ENCODE results near the gene CHAT.

CHAT gene

DNA sequence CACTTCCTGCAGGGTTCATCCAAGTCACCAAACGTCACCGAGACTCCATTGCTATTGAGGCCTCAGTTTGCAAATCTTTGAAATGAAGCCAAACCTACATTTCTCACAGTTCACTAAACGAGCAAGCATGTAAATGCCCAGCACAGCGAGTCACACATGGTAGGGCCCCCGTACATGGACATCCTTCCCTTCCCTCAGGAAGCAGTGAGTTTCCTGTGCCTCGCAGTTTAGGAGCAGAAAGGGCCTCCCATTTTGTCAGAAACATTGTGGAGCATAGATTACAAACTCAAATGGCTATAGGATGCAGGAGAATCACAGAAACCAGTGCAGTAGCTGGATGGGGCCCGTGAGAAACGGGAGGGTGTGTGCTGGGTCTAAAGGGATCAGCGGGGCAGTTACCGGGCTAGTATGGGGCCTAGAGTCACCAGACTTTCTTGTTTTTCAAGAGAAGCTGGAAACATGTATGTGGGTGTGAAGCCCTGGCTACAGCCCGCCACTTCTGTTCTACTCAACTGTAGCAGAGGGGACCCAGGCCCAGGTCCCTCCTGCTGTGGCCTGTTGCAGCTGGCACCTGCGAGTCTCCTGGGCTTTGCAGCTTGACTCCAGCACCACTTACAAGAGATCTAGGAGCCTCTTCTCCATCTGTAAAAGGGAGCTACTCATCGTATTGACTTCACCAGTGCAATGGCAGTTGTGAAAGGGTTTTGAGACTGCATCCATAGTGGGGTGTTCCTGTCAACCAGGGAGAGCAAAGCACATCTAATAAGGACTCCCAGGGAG lies 17.9 kb upstream of the CHAT start:
- H2AFZ ChIP-seq: no peak overlapping the region
- no peaks in the 10 kb centered on the region for H3K27me3 ChIP-seq (ENCODE audit: control insufficient read depth, insufficient read depth, low read length)
- H3K4me2 ChIP-seq (ENCODE audit: low read length): no peak overlapping the region
- no peak overlapping the region for H3K9ac ChIP-seq
- TF ChIP-seq, protein P1, sequence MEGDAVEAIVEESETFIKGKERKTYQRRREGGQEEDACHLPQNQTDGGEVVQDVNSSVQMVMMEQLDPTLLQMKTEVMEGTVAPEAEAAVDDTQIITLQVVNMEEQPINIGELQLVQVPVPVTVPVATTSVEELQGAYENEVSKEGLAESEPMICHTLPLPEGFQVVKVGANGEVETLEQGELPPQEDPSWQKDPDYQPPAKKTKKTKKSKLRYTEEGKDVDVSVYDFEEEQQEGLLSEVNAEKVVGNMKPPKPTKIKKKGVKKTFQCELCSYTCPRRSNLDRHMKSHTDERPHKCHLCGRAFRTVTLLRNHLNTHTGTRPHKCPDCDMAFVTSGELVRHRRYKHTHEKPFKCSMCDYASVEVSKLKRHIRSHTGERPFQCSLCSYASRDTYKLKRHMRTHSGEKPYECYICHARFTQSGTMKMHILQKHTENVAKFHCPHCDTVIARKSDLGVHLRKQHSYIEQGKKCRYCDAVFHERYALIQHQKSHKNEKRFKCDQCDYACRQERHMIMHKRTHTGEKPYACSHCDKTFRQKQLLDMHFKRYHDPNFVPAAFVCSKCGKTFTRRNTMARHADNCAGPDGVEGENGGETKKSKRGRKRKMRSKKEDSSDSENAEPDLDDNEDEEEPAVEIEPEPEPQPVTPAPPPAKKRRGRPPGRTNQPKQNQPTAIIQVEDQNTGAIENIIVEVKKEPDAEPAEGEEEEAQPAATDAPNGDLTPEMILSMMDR (IDR thresholded peaks at IDR 0.05): no peak
- H3K4me3 ChIP-seq (ENCODE audit: low read depth, low read length): no peak overlapping the region
- H3K36me3 ChIP-seq (ENCODE audit: control insufficient read depth, insufficient read depth, low read length): no peaks in the 10 kb centered on the region
- H3K79me2 ChIP-seq: no peaks in the 10 kb centered on the region
- no peaks in the 10 kb centered on the region for H3K9me3 ChIP-seq (ENCODE audit: control insufficient read depth, low read length)
- H3K4me1 ChIP-seq: no peaks in the 10 kb centered on the region
- no peak overlapping the region for H3K27ac ChIP-seq

- H3K36me3 ChIP-seq (ENCODE audit: control insufficient read depth, insufficient read depth, low read length): no peaks in the 10 kb centered on the region
- no peaks in the 10 kb centered on the region for H3K9me3 ChIP-seq (ENCODE audit: control insufficient read depth, low read length)
- H3K27me3 ChIP-seq (ENCODE audit: control insufficient read depth, insufficient read depth, low read length): no peaks in the 10 kb centered on the region
- H3K27ac ChIP-seq: no peak overlapping the region
- no peak overlapping the region for H2AFZ ChIP-seq
- H3K4me1 ChIP-seq: no peaks in the 10 kb centered on the region
- H3K79me2 ChIP-seq: no peaks in the 10 kb centered on the region
- no peak overlapping the region for H3K4me2 ChIP-seq (ENCODE audit: low read length)
- no peak overlapping the region for H3K4me3 ChIP-seq (ENCODE audit: low read depth, low read length)
- TF ChIP-seq, protein P1 (IDR thresholded peaks at IDR 0.05): no peak
- H3K9ac ChIP-seq: no peak overlapping the region
Measured at GRCh38 chr10:49596493-49596809, 17.4 kb upstream of the CHAT start.

GRCh38 chr10:49596836-49597235 lies 17.0 kb upstream of the CHAT start:
- no peak overlapping the region for H3K4me3 ChIP-seq (ENCODE audit: low read depth, low read length)
- H3K9ac ChIP-seq: no peak overlapping the region
- no peaks in the 10 kb centered on the region for H3K36me3 ChIP-seq (ENCODE audit: control insufficient read depth, insufficient read depth, low read length)
- TF ChIP-seq, protein P1 (IDR thresholded peaks at IDR 0.05): no peak
- H3K27ac ChIP-seq: no peak overlapping the region
- H3K27me3 ChIP-seq (ENCODE audit: control insufficient read depth, insufficient read depth, low read length): no peaks in the 10 kb centered on the region
- no peaks in the 10 kb centered on the region for H3K9me3 ChIP-seq (ENCODE audit: control insufficient read depth, low read length)
- no peaks in the 10 kb centered on the region for H3K79me2 ChIP-seq
- H3K4me2 ChIP-seq (ENCODE audit: low read length): no peak overlapping the region
- no peaks in the 10 kb centered on the region for H3K4me1 ChIP-seq
- H2AFZ ChIP-seq: no peak overlapping the region

- Histone ChIP-seq H3K9me3 (ENCODE audit: control insufficient read depth, low read length) (no peaks in the 10 kb centered on the region), H3K4me2 (ENCODE audit: low read length) (no peak overlapping the region), H3K4me3 (ENCODE audit: low read depth, low read length) (no peak overlapping the region), H3K36me3 (ENCODE audit: control insufficient read depth, insufficient read depth, low read length) (no peaks in the 10 kb centered on the region), H3K79me2 (no peaks in the 10 kb centered on the region), H3K9ac (no peak overlapping the region), H3K4me1 (no peaks in the 10 kb centered on the region), H3K27ac (no peak overlapping the region), H3K27me3 (ENCODE audit: control insufficient read depth, insufficient read depth, low read length) (no peaks in the 10 kb centered on the region), H2AFZ (no peak overlapping the region)
- TF ChIP-seq, protein P1 (IDR thresholded peaks at IDR 0.05): no peak
Measured at GRCh38 chr10:49597426-49598163, 16.2 kb upstream of the CHAT start.

Measured in parathyroid adenoma (tissue), 2 donors.